ENCODE results near the gene FAS.

GRCh38 chr10:88949912-88950837, 40.4 kb upstream of the FAS start:
- TF ChIP-seq EZH2 (IDR thresholded peaks at IDR 0.05; ENCODE audit: borderline replicate concordance, low read length) (no peak), CTCF (conservative IDR thresholded peaks at IDR 0.05 in 1 of 2, IDR thresholded peaks at IDR 0.05 in 1 of 2; ENCODE audit: extremely low read depth in 1 of 2, insufficient read depth in 1 of 2, low read depth in 1 of 2, low read length in 2 of 2) (no peak)

Measured in mammary epithelial cell (primary cell).